B cell (primary cell): ENCODE results near the gene ZNF555. TPM values are rescaled to one million over a fixed set of nuclear protein-coding genes. Genes with fewer than 3 reads are reported as not detected.

Experiments
- ATAC-seq: fragments of 200-7000 bp; cut with Tn5 transposase; one replicate; pipeline ENCODE4 v1.10.0; 2021; ENCODE audit warnings: low read depth, mild to moderate bottlenecking, moderate number of reproducible peaks, moderate library complexity
- CTCF ChIA-PET: fragments of 350-600 bp; sonication (Branson Sonifier 250); formaldehyde crosslinking; loops from one replicate; lab custom pipeline; 2021; ENCODE audit warnings: antibody characterized with exemption, inconsistent platforms; lab: Charles Lee
- POLR2A ChIA-PET: fragments of 350-600 bp; sonication (Branson Sonifier 250); formaldehyde crosslinking; loops from one replicate; lab custom pipeline; 2021; ENCODE audit warnings: antibody characterized with exemption; lab: Charles Lee
- DNase-seq: peaks from one replicate; pipeline ENCODE4 v3.0.0; 2013
- H2AFZ ChIP-seq: 2 replicates; pipeline ENCODE4 v1.6.1; 2012; ENCODE audit warnings: mild to moderate bottlenecking, low read depth, low read length; ENCODE audit not compliant: insufficient read depth, poor library complexity, severe bottlenecking
- H3K27ac ChIP-seq, 2 donors: 1 replicate in 1 of 2; 2 replicates in 1 of 2; pipeline ENCODE4 v1.5.1; 2012 to 2013; ENCODE audit warnings: low read length in 2 of 2, mild to moderate bottlenecking in 2 of 2, moderate library complexity in 1 of 2
- H3K27me3 ChIP-seq, 4 experiments: fragments of 200-600 bp in 1 of 4; sonication (generic) in 1 of 4; replicated peaks in 1 of 4; 1 replicate in 2 of 4; 2 replicates in 2 of 4; pipeline versions ENCODE4 v1.6.1 to v1.7.0; 2013 to 2016; ENCODE audit warnings: low read length in 3 of 4, mild to moderate bottlenecking in 2 of 4, mixed read lengths in 1 of 4, moderate library complexity in 1 of 4; ENCODE audit not compliant: insufficient read depth in 4 of 4, control insufficient read depth in 3 of 4; ENCODE audit errors: control extremely low read depth in 1 of 4
- H3K36me3 ChIP-seq, 2 experiments: replicated peaks in 1 of 2; 1 replicate in 1 of 2; 2 replicates in 1 of 2; pipeline versions ENCODE4 v1.6.1 to v1.7.1; 2013; ENCODE audit warnings: low read length in 1 of 2; ENCODE audit not compliant: insufficient read depth in 2 of 2, control insufficient read depth in 1 of 2; ENCODE audit errors: control extremely low read depth in 1 of 2, extremely low read depth in 1 of 2
- H3K4me1 ChIP-seq, 2 donors: fragments of 200-600 bp in 1 of 2; sonication (generic) in 1 of 2; 1 replicate in 1 of 2; 2 replicates in 1 of 2; pipeline versions ENCODE4 v1.5.1 to v1.6.1; 2013 to 2017; ENCODE audit warnings: low read length in 2 of 2; ENCODE audit not compliant: control insufficient read depth in 2 of 2, insufficient read depth in 2 of 2
- H3K4me2 ChIP-seq: replicated peaks from 2 replicates; pipeline ENCODE3; 2012; ENCODE audit warnings: mild to moderate bottlenecking, low read depth, low read length; ENCODE audit not compliant: poor library complexity, severe bottlenecking
- H3K4me3 ChIP-seq, 5 experiments: fragments of 200-600 bp in 1 of 5; sonication (generic) in 1 of 5; 1 replicate in 3 of 5; 2 replicates in 2 of 5; pipeline versions ENCODE4 v1.5.1 to v1.7.0; 2011 to 2016; ENCODE audit warnings: low read length in 4 of 5, mild to moderate bottlenecking in 4 of 5, low read depth in 2 of 5, control low read depth in 1 of 5, moderate library complexity in 1 of 5; ENCODE audit not compliant: insufficient read depth in 1 of 5; ENCODE audit errors: control extremely low read depth in 1 of 5, extremely low read depth in 1 of 5
- H3K79me2 ChIP-seq: fragments of 200-600 bp; sonication (generic); one replicate; pipeline ENCODE4 v1.6.0; 2016; ENCODE audit warnings: low read length; ENCODE audit not compliant: control insufficient read depth, insufficient read depth
- H3K9ac ChIP-seq: fragments of 200-600 bp; sonication (generic); 2 replicates; pipeline ENCODE4 v1.6.1; 2017; ENCODE audit warnings: mild to moderate bottlenecking, low read length, moderate library complexity
- H3K9me3 ChIP-seq, 3 donors: one replicate each; pipeline versions ENCODE4 v1.6.1 to v1.7.1; 2013; ENCODE audit warnings: low read length in 2 of 3; ENCODE audit not compliant: control insufficient read depth in 2 of 3, insufficient read depth in 1 of 3; ENCODE audit errors: control extremely low read depth in 1 of 3
- H4K20me1 ChIP-seq: 2 replicates; pipeline ENCODE4 v1.6.0; 2012; ENCODE audit warnings: mild to moderate bottlenecking, low read length; ENCODE audit not compliant: insufficient read depth, control insufficient read depth, poor library complexity, severe bottlenecking
- H3K27ac Mint-ChIP-seq: one replicate; pipeline ENCODE4 v1.8.0; 2021; ENCODE audit warnings: mixed read lengths
- H3K27me3 Mint-ChIP-seq: one replicate; pipeline ENCODE4 v1.8.0; 2021; ENCODE audit warnings: mixed read lengths
- H3K4me1 Mint-ChIP-seq: one replicate; pipeline ENCODE4 v1.8.0; 2021; ENCODE audit warnings: mixed read lengths
- H3K4me3 Mint-ChIP-seq: one replicate; pipeline ENCODE4 v1.8.0; 2021; ENCODE audit warnings: mixed read lengths
- H3K9me3 Mint-ChIP-seq: one replicate; pipeline ENCODE4 v1.8.0; 2022; ENCODE audit warnings: mixed read lengths; ENCODE audit not compliant: insufficient read depth
- CTCF ChIP-seq: fragments of 200-600 bp; IDR thresholded peaks from one replicate; pipeline ENCODE4 v1.8.0; 2022; ENCODE audit warnings: antibody characterized with exemption, mild to moderate bottlenecking
- EZH2 ChIP-seq: IDR thresholded peaks from 2 replicates; pipeline ENCODE4 v1.6.1; 2012; ENCODE audit warnings: borderline replicate concordance, low read depth, mild to moderate bottlenecking, moderate library complexity, low read length; ENCODE audit not compliant: insufficient read depth, poor library complexity, severe bottlenecking
- WGBS: methylation state at CpG from one replicate; pipeline ENCODE4 v1.1.5; 2013; ENCODE audit warnings: missing lambda C conversion rate; ENCODE audit not compliant: insufficient coverage; 5-methylcytosine and 5-hydroxymethylcytosine counted together
- intact Hi-C: fragments of 100-400 bp; cut with micrococcal nuclease; formaldehyde crosslinking; loops from one replicate; pipeline ENCODE4 v1.10.0; 2022
- polyA plus RNA-seq: library from polyadenylated mRNA; depleted of rRNA; stranded (reverse); fragments of >200 nt; gene quantifications from 2 replicates; pipeline ENCODE4 v1.2.3, GENCODE V29; 2012
- total RNA-seq, 2 donors: library from RNA; stranded (reverse); fragments of 120-200 nt in 1 of 2; gene quantifications; 1 replicate in 1 of 2; 2 replicates in 1 of 2; pipeline versions ENCODE4 v1.2.3 to v1.2.4, GENCODE V29; 2013 to 2022

The ZNF555 gene
- total and polyA plus RNA-seq, 2 donors (not counting 1 experiment from before 2014, with no cell fraction given) = 1.8 to 7.4 TPM

GRCh38 chr19:2819540-2820111, 21.6 kb upstream of the ZNF555 start, which contains the start of gene ZNF554:
Gene ZNF554 (plus strand): TSS chr19:2819868. CDS start chr19:2820072, 204 bp downstream.
- intact Hi-C loops = loop anchor here (1.0 kb wide), 2 partner anchors 22 to 34 kb away; partner anchors contain the start of genes THOP1 and ZNF555
- Mint-ChIP-seq H3K27ac (peak within 1 kb of the TSS; percentile 76), H3K4me1 (peaks cover 9% of the 10 kb centered on the region), H3K27me3 (no peaks in the 10 kb centered on the region), H3K4me3 (peak within 1 kb of the TSS; percentile 86), H3K9me3 (no peaks in the 10 kb centered on the region)
- ChIA-PET POLR2A (interaction anchor here (0.6 to 1.6 kb wide), 3 partner anchors 22 to 366 kb away, joined by 3 to 5 read pairs (median 4); partner anchors contain the start of gene ZNF555), CTCF (interaction anchor here (0.8 to 1.7 kb wide), 4 partner anchors 22 to 171 kb away, joined by 3 to 6 read pairs (median 4); partner anchors contain the start of gene ZNF555)
- Histone ChIP-seq H3K4me2 (peak within 1 kb of the TSS; percentile 99), H3K4me3 (peak within 1 kb of the TSS; percentile 19 to 81 (median 60)), H3K9ac (peak within 1 kb of the TSS; percentile 81), H2AFZ (peak within 1 kb of the TSS; percentile 78), H3K27me3 (no peaks in the 10 kb centered on the region), H3K9me3 (no peaks in the 10 kb centered on the region), H3K79me2 (peaks cover 10% of the 10 kb centered on the region), H4K20me1 (no peaks in the 10 kb centered on the region), H3K27ac (no peak within 1 kb of the TSS), H3K36me3 (no peaks in the 10 kb centered on the region), H3K4me1 (peaks cover 4 to 18% of the 10 kb centered on the region in 2 donors)
- under 1% methylated on average over 63 of the region's 64 CpGs for WGBS
- DNase-seq (peak; percentile 97), ATAC-seq (peak; percentile 98)
- peak; percentile 95 for TF ChIP-seq CTCF
- TF ChIP-seq EZH2 = no peak
